HS-5 (cell line): ENCODE measurements around the gene CT45A6.
"Not testable (repeated sequence)": the region's sequence is repeated elsewhere in the genome, so short reads cannot be mapped to it uniquely, and the experiment has no call there.

ENCODE experiments used
- DNase-seq: peaks from one replicate; pipeline ENCODE4 v3.0.0-alpha.2; 2012; ENCODE audit warnings: low read depth

CT45A6 gene

GRCh38 chrX:135802687-135803086 is at the start of gene CT45A6:
Gene CT45A6, minus strand, starts transcription at chrX:135802787. Its CDS starts 3,794 bp downstream, at chrX:135798993.
- not testable (repeated sequence) for DNase-seq

- DNase-seq: not testable (repeated sequence)
Observed at GRCh38 chrX:135837180-135837579, 34.6 kb upstream of the CT45A6 start, which contains the start of gene CT45A7. Gene CT45A7, minus strand, starts transcription at chrX:135837280. Its CDS starts 3,747 bp downstream, at chrX:135833533.

- not testable (repeated sequence) for DNase-seq
Observed at GRCh38 chrX:135819912-135820311, 17.3 kb upstream of the CT45A6 start, which contains the start of gene CT45A2. Gene CT45A2, minus strand, starts transcription at chrX:135820012. Its CDS starts 3,747 bp downstream, at chrX:135816265.

GRCh38 chrX:135785403-135785802 is 17.2 kb downstream of the CT45A6 start, which contains the start of gene CT45A5:
Gene CT45A5, minus strand, starts transcription at chrX:135785503. Its CDS starts 3,774 bp downstream, at chrX:135781729.
- DNase-seq: not testable (repeated sequence)

GRCh38 chrX:135768091-135768490 is 34.5 kb downstream of the CT45A6 start, which contains the start of gene CT45A3:
Gene CT45A3, minus strand, starts transcription at chrX:135768191. Its CDS starts 3,747 bp downstream, at chrX:135764444.
- not testable (repeated sequence) for DNase-seq

GRCh38 chrX:135744739-135745138 is 57.8 kb downstream of the CT45A6 start:
- DNase-seq: not testable (repeated sequence)
